Stomach (tissue), 9 donors: ENCODE measurements around the gene GREB1. TPM values are rescaled to one million over a fixed set of nuclear protein-coding genes. Genes with fewer than 3 reads are reported as not detected.

Experiments used
- DNase-seq, 2 donors: peaks; one replicate each; pipeline versions ENCODE4 v3.0.0 to v3.0.0-alpha.2; 2013 to 2019
- H3K27ac ChIP-seq, 5 donors: fragments of 200-600 bp in 4 of 5; sonication (generic) in 4 of 5; one replicate each; pipeline ENCODE4 v1.5.1; 2013 to 2019; ENCODE audit warnings: mild to moderate bottlenecking in 1 of 5, moderate library complexity in 1 of 5
- H3K27me3 ChIP-seq, 3 donors: fragments of 200-600 bp; sonication (generic); one replicate each; pipeline ENCODE4 v1.5.1; 2017 to 2019; ENCODE audit warnings: mixed run types in 1 of 3
- H3K36me3 ChIP-seq, 4 donors: fragments of 200-600 bp; sonication (generic); 1 replicate in 3 of 4; 2 replicates in 1 of 4; pipeline ENCODE4 v1.5.1; 2016 to 2019
- H3K4me1 ChIP-seq, 4 donors: fragments of 200-600 bp; sonication (generic); one replicate each; pipeline ENCODE4 v1.5.1; 2016 to 2019
- H3K4me3 ChIP-seq, 4 donors: fragments of 200-600 bp; sonication (generic) in 3 of 4; one replicate each; pipeline ENCODE4 v1.5.1; 2016 to 2019; ENCODE audit warnings: mild to moderate bottlenecking in 1 of 4
- H3K9me3 ChIP-seq, 4 donors: fragments of 200-600 bp; sonication (generic); one replicate each; pipeline ENCODE4 v1.5.1; 2016 to 2019
- EP300 ChIP-seq: sonication (generic); formaldehyde crosslinking; IDR thresholded peaks from one replicate; pipeline ENCODE4 v1.6.1; 2017; ENCODE audit warnings: antibody characterized with exemption
- POLR2A ChIP-seq, 4 donors: fragments of 450-650 bp; IDR thresholded peaks; one replicate each; pipeline ENCODE4 v1.6.1; 2016; ENCODE audit warnings: antibody characterized with exemption in 4 of 4, control low read depth in 2 of 4, mild to moderate bottlenecking in 1 of 4, moderate library complexity in 1 of 4
- POLR2AphosphoS5 ChIP-seq, 3 donors: sonication (generic); formaldehyde crosslinking; IDR thresholded peaks; one replicate each; pipeline ENCODE4 v1.6.1; 2016; ENCODE audit warnings: antibody characterized with exemption in 3 of 3
- WGBS, 5 donors: extraction: QIAGEN DNeasy Blood & Tissue Kit in 3 of 5; methylation state at CpG; one replicate each; pipeline versions ENCODE4 v1.1.5 to v1.1.7; 2013 to 2018; 5-methylcytosine and 5-hydroxymethylcytosine counted together
- intact Hi-C: fragments of 100-400 bp; cut with DNase I; formaldehyde crosslinking; loops from one replicate; pipeline ENCODE4 v1.15.1; 2023; ENCODE audit warnings: low total_unique reads
- polyA plus RNA-seq, 3 donors: library from polyadenylated mRNA; stranded (reverse); fragments of 200-250 nt; gene quantifications; one replicate each; pipeline ENCODE4 v1.2.3, GENCODE V29; 2013
- total RNA-seq, 5 donors: library from RNA; depleted of rRNA; stranded (reverse); fragments of >200 nt; gene quantifications; one replicate each; pipeline versions ENCODE4 v1.1.0 to v1.2.3, GENCODE V29; 2014 to 2016
- TF ChIP-seq, protein P1 (sequence below), 7 experiments: fragments of 450-650 bp in 4 of 7; fragments of 200-600 bp in 3 of 7; sonication (generic) in 3 of 7; IDR thresholded peaks; one replicate each; pipeline ENCODE4 v1.5.1; 2016 to 2019; ENCODE audit warnings: antibody characterized with exemption in 7 of 7, control low read depth in 2 of 7, mild to moderate bottlenecking in 1 of 7
- donor health status: healthy with polysubstance abuse.
- donor health status: Bipolar disorder and iron deficiency.
- donor health status: healthy.

Gene GREB1
- total and polyA plus RNA-seq, 8 donors = 0.88 to 37.9 (median 3.6) TPM

DNA sequence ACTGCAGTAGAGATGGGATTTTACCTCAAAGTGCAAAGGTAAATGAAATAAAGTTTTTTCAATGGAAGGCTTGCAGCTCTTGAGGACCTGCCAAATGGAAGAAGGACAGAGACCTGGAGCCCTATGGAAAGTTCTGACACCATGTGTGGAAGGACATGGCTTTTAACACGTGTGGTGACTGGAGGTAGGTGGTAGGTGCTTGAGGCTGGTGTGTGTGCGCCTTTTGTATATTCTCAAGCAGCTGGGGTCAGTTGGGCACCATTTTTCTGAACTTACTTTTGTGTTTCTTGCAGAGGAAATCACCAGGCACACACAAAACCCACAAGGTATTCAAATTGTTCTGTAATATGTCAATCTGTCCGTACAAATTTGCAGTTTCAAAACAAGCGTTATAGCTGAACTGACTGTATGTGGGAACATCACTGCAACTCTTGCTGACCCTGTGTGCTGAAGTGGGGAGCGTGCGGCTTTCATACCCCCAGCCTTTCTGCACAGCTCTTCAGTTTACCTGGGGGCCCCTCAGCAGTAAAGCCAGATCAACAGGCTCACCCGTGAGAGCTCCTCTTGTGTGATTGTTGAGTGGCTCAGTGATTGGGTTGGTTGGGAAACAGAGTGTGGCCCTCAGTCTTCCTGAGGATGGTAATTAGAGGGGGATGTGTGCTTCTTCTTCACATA lies 363 bp downstream of the GREB1 start:
- Histone ChIP-seq H3K9me3 (no peaks in the 10 kb centered on the region), H3K4me3 (no peak overlapping the region), H3K27me3 (peaks cover 0 to 18% (median 0%) of the 10 kb centered on the region in 3 donors), H3K4me1 (peaks cover 2 to 16% (median 3%) of the 10 kb centered on the region in 4 donors), H3K36me3 (no peaks in the 10 kb centered on the region), H3K27ac (no peak overlapping the region)
- intact Hi-C loops = no loop called here
- TF ChIP-seq, protein P1, sequence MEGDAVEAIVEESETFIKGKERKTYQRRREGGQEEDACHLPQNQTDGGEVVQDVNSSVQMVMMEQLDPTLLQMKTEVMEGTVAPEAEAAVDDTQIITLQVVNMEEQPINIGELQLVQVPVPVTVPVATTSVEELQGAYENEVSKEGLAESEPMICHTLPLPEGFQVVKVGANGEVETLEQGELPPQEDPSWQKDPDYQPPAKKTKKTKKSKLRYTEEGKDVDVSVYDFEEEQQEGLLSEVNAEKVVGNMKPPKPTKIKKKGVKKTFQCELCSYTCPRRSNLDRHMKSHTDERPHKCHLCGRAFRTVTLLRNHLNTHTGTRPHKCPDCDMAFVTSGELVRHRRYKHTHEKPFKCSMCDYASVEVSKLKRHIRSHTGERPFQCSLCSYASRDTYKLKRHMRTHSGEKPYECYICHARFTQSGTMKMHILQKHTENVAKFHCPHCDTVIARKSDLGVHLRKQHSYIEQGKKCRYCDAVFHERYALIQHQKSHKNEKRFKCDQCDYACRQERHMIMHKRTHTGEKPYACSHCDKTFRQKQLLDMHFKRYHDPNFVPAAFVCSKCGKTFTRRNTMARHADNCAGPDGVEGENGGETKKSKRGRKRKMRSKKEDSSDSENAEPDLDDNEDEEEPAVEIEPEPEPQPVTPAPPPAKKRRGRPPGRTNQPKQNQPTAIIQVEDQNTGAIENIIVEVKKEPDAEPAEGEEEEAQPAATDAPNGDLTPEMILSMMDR (IDR thresholded peaks at IDR 0.05) = no peak
- TF ChIP-seq POLR2AphosphoS5 (IDR thresholded peaks at IDR 0.05) = no peak
- TF ChIP-seq EP300 = no peak
- no peak for DNase-seq
- 76 to 89% (median 83%) methylated on average over 7 of the region's 7 CpGs for WGBS, 5 donors

DNA sequence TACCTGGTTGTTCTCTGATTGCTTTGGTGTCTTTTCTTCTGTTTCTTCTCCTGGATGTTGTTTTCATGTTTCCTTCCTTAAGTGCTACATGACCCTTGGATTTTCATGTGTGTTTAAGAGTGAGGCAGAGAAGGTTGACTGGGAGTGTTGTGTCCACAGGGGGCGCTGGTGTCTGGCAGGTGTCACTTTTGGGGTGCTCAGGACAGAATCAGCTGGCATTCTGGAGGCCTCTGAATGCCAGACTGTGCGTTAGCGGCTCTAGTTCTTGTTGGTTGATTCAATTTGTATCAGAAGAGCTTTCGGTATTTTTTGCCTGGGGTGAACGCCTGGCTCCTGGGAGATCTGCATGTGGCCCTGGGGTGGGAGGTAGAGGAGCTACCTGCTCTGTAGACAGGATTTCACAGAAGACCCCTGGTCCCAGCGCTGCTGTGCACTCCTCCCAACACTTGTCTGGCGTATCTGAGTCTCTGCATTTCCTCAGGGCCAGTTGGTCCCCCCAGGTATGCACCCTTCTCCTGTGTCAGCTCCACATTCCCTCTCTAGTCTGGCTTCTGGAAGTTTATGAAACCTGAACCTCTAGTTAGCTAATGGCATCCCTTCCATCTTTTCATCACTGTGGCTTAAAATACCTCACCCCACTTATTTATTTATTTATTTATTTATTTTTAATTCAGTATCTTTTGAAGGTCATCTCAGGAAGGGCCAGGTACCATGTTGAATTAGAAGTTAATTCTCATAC lies 1.1 kb downstream of the GREB1 start:
- Histone ChIP-seq H3K27ac (no peak overlapping the region), H3K9me3 (no peaks in the 10 kb centered on the region), H3K4me3 (no peak overlapping the region), H3K4me1 (peaks cover 9 to 23% (median 10%) of the 10 kb centered on the region in 4 donors), H3K27me3 (peaks cover 0 to 18% (median 0%) of the 10 kb centered on the region in 3 donors), H3K36me3 (no peaks in the 10 kb centered on the region)
- no peak for DNase-seq
- no peak for TF ChIP-seq EP300
- TF ChIP-seq, protein P1 (IDR thresholded peaks at IDR 0.05) = no peak
- 73 to 86% (median 80%) methylated on average over 4 to 7 of the region's 7 CpGs for WGBS, 5 donors
- intact Hi-C loops = no loop called here

DNA sequence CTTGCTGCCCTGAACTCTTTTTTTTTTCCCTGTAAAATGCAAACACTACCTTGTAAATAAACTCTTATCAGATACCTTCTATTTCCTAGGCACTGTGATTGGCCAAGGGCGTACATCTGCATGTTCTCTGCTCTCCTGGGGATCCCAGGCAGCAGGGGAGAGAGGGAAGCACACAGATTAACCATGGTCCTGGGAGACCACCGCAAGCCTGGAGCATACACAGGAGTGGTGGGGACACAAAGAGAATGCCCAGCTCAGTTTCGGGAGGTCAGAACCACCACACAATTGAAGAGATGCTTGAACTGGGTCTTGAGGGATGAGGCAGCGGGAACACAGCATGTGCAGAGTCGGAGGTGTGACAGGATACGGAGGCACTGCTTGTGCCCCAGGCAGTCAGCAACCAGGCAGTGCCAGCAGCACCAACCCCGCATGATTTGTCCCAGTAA lies 2.1 kb downstream of the GREB1 start:
- intact Hi-C loops = no loop called here
- Histone ChIP-seq H3K9me3 (no peaks in the 10 kb centered on the region), H3K27me3 (peaks cover 0 to 18% (median 0%) of the 10 kb centered on the region in 3 donors), H3K4me3 (no peak overlapping the region), H3K36me3 (no peaks in the 10 kb centered on the region), H3K27ac (no peak overlapping the region), H3K4me1 (peaks cover 15 to 33% (median 18%) of the 10 kb centered on the region in 4 donors)
- TF ChIP-seq POLR2A (IDR thresholded peaks at IDR 0.05) = no peak
- TF ChIP-seq, protein P1 (IDR thresholded peaks at IDR 0.05) = no peak
- no peak for TF ChIP-seq POLR2AphosphoS5 (IDR thresholded peaks at IDR 0.05)
- TF ChIP-seq EP300 = no peak
- no peak for DNase-seq
- 40 to 67% (median 65%) methylated on average over 7 of the region's 7 CpGs for WGBS, 5 donors

DNA sequence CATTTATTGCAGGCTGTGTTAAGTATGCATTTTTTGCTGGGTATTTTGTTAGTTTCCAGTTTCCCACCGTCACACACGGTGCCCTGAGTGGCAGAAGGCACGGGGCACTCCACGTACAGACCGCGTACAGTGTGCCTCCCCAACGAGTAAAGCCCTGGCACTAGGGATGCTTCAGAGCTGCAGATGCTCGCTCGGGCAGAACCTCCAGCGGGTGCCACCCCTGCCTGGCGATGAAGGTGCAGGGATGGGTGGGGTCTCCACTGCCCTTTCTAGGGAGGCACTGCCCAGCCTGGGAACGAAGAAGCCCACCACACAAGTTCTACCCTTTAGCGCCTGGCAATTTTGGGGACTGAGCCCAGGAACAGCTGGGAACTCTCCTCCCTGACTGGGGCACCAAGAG lies 4.1 kb downstream of the GREB1 start:
- Histone ChIP-seq H3K36me3 (no peaks in the 10 kb centered on the region), H3K4me3 (no peak overlapping the region), H3K27me3 (peaks cover 0 to 18% (median 0%) of the 10 kb centered on the region in 3 donors), H3K9me3 (no peaks in the 10 kb centered on the region), H3K27ac (no peak overlapping the region), H3K4me1 (peaks cover 15 to 29% (median 20%) of the 10 kb centered on the region in 4 donors)
- TF ChIP-seq, protein P1 (IDR thresholded peaks at IDR 0.05) = no peak
- TF ChIP-seq POLR2A (IDR thresholded peaks at IDR 0.05) = no peak
- TF ChIP-seq EP300 = no peak
- TF ChIP-seq POLR2AphosphoS5 (IDR thresholded peaks at IDR 0.05) = no peak
- WGBS, 5 donors = 90 to 93% (median 93%) methylated on average over 11 to 13 of the region's 13 CpGs
- intact Hi-C loops = no loop called here
- DNase-seq = no peak
